HL-60 (cell line): ENCODE data around the gene EPB41L3.
A peak's percentile ranks its signal among the peaks of the same experiment; 100 is the strongest.
"Not testable (repeated sequence)": the region's sequence is repeated elsewhere in the genome, so short reads cannot be mapped to it uniquely, and the experiment has no call there.

Source experiments
- DNase-seq, 2 experiments: peaks; one replicate each; pipeline ENCODE4 v3.0.0-alpha.2; 2010 to 2020; ENCODE audit warnings: low read depth in 1 of 2, low spot score in 1 of 2
- H3K27ac ChIP-seq: fragments of 250-450 bp; sonication (Bioruptor Pico); replicated peaks from 2 replicates; pipeline ENCODE4 v1.5.1; 2020; ENCODE audit warnings: mild to moderate bottlenecking, moderate library complexity
- H3K27me3 ChIP-seq: fragments of 250-450 bp; sonication (Bioruptor Pico); 2 replicates; pipeline ENCODE4 v1.5.1; 2021; ENCODE audit warnings: mild to moderate bottlenecking, moderate library complexity; ENCODE audit not compliant: insufficient read depth, poor library complexity, severe bottlenecking
- H3K4me3 ChIP-seq: replicated peaks from 2 replicates; pipeline ENCODE4 v1.5.1; 2011; ENCODE audit warnings: mild to moderate bottlenecking, control low read depth, low read length; ENCODE audit not compliant: insufficient read depth
- CTCF ChIP-seq: IDR thresholded peaks from one replicate; pipeline ENCODE4 v1.5.1; 2011; ENCODE audit warnings: low read length, control low read depth, inconsistent platforms; ENCODE audit not compliant: insufficient read depth
- GABPA ChIP-seq: IDR thresholded peaks from 2 replicates; pipeline ENCODE4 v1.6.1; 2012; ENCODE audit warnings: low read depth
- POLR2AphosphoS5 ChIP-seq: IDR thresholded peaks from 2 replicates; pipeline ENCODE4 v1.6.1; 2012; ENCODE audit warnings: low read depth
- REST ChIP-seq: IDR thresholded peaks from 2 replicates; pipeline ENCODE4 v1.6.1; 2012; ENCODE audit warnings: low read depth; ENCODE audit not compliant: insufficient replicate concordance
- SPI1 ChIP-seq: IDR thresholded peaks from 2 replicates; pipeline ENCODE4 v1.6.1; 2012; ENCODE audit warnings: low read depth, mild to moderate bottlenecking, borderline replicate concordance

EPB41L3 gene

GRCh38 chr18:5512176-5512575, 31.6 kb downstream of the EPB41L3 start:
- no peak for TF ChIP-seq SPI1
- no peak for TF ChIP-seq GABPA
- no peak for TF ChIP-seq POLR2AphosphoS5
- TF ChIP-seq REST: no peak
- no peak for TF ChIP-seq CTCF
- no peaks in the 10 kb centered on the region for H3K27me3 ChIP-seq
- H3K4me3 ChIP-seq: no peak overlapping the region
- H3K27ac ChIP-seq: no peak overlapping the region
- no peak for DNase-seq

GRCh38 chr18:5511541-5511940, 32.3 kb downstream of the EPB41L3 start:
- H3K27ac ChIP-seq, H3K27me3 ChIP-seq, H3K4me3 ChIP-seq: not testable (repeated sequence)
- peak in 1 of 2 experiments; percentile 33 for DNase-seq

DNA sequence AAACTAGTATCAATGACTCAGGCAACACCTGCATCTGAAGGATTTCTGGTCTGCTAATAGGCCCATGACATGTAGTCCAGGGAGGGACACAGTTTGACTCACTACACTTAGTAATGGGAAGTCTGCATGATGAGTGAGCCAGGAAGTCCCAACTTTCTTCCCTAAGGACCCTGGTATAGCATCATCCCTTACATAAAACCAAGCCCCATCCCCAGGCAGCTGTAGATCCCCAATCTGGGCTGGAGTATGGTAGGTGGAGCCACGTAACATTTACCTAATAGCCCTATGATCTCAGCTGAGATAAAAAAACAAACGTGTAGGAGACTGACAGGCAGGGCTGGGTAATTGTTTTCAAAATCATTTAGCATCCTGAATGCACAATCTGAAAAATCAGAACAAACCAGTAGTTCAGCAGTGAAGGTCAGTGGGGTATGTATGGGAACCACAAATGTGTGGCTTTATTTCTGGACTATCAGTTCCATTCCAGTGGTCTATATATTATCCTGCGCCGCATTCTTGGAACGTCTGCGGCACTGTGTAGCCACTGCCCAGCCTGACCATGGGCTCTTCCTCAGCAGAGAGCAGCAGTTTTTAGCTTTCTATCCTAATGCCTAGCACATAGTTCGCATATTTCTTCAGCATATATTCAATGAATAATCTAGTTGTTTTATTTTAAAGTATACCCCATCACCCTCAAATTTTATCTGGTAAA, 33.5 kb downstream of the EPB41L3 start:
- no peak for DNase-seq
- TF ChIP-seq POLR2AphosphoS5: no peak
- TF ChIP-seq GABPA: no peak
- TF ChIP-seq CTCF: no peak
- no peak for TF ChIP-seq SPI1
- TF ChIP-seq REST: no peak

GRCh38 chr18:5508821-5509220, 35.0 kb downstream of the EPB41L3 start:
- no peak for TF ChIP-seq GABPA
- TF ChIP-seq CTCF: no peak
- TF ChIP-seq REST: no peak
- TF ChIP-seq POLR2AphosphoS5: no peak
- no peak for TF ChIP-seq SPI1
- DNase-seq: no peak
- Histone ChIP-seq H3K4me3 (no peak overlapping the region), H3K27ac (no peak overlapping the region), H3K27me3 (no peaks in the 10 kb centered on the region)

More for the DNA sequence above, 33.5 kb downstream of the EPB41L3 start:
- Histone ChIP-seq H3K27ac (no peak overlapping the region), H3K4me3 (no peak overlapping the region), H3K27me3 (no peaks in the 10 kb centered on the region)
